CD4-positive, alpha-beta T cell treated with Interleukin-1 beta for 1 hour (primary cell): ENCODE results near the gene MADCAM1.
"Not testable (repeated sequence)": the region's sequence is repeated elsewhere in the genome, so short reads cannot be mapped to it uniquely, and the experiment has no call there.

Experiments used
- DNase-seq, 2 donors: peaks; one replicate each; pipeline ENCODE4 v3.0.0-alpha.2; 2020 to 2022

The MADCAM1 gene

GRCh38 chr19:465056-465816, 31.1 kb upstream of the MADCAM1 start:
- no peak for DNase-seq

GRCh38 chr19:467554-467953, 28.7 kb upstream of the MADCAM1 start:
- no peak for DNase-seq

- no peak for DNase-seq
Observed at GRCh38 chr19:468587-469256, 27.6 kb upstream of the MADCAM1 start.

GRCh38 chr19:469833-470232, 26.5 kb upstream of the MADCAM1 start:
- DNase-seq = no peak

- DNase-seq = no peak
Observed at GRCh38 chr19:470701-471100, 25.6 kb upstream of the MADCAM1 start.

- DNase-seq = no peak
Observed at GRCh38 chr19:472005-472858, 24.1 kb upstream of the MADCAM1 start.

- no peak for DNase-seq
Observed at GRCh38 chr19:474126-475078, 21.9 kb upstream of the MADCAM1 start.

- no peak for DNase-seq
Observed at GRCh38 chr19:475360-475759, 20.9 kb upstream of the MADCAM1 start.

GRCh38 chr19:478236-478903, 17.9 kb upstream of the MADCAM1 start:
- DNase-seq = no peak

GRCh38 chr19:478976-479375, 17.3 kb upstream of the MADCAM1 start:
- no peak for DNase-seq

- DNase-seq = peak; percentile 48 to 57
Observed at GRCh38 chr19:480016-480855, 16.1 kb upstream of the MADCAM1 start.

GRCh38 chr19:481100-481499, 15.2 kb upstream of the MADCAM1 start:
- DNase-seq = not testable (repeated sequence)

- no peak for DNase-seq
Observed at GRCh38 chr19:482186-483041, 13.9 kb upstream of the MADCAM1 start.

GRCh38 chr19:483332-484072, 12.8 kb upstream of the MADCAM1 start:
- DNase-seq = no peak

GRCh38 chr19:484494-484893, 11.8 kb upstream of the MADCAM1 start:
- no peak for DNase-seq

GRCh38 chr19:485077-485476, 11.2 kb upstream of the MADCAM1 start:
- no peak for DNase-seq

- DNase-seq = no peak
Observed at GRCh38 chr19:485583-486236, 10.6 kb upstream of the MADCAM1 start.
